ENCODE data around the gene PDGFRA.

Gene PDGFRA

GRCh38 chr4:54265366-54265765 is 36.3 kb downstream of the PDGFRA start:
- DNase-seq, result no peak

GRCh38 chr4:54268151-54268550 is 39.1 kb downstream of the PDGFRA start:
- no peak for DNase-seq

GRCh38 chr4:54271464-54271863 is 42.4 kb downstream of the PDGFRA start:
- no peak for DNase-seq

GRCh38 chr4:54272051-54272450 is 43.0 kb downstream of the PDGFRA start:
- DNase-seq, result no peak

- no peak for DNase-seq
Measured at GRCh38 chr4:54274264-54274663, 45.2 kb downstream of the PDGFRA start.

GRCh38 chr4:54274795-54275665 is 45.9 kb downstream of the PDGFRA start:
- DNase-seq, result no peak

- no peak for DNase-seq
Measured at GRCh38 chr4:54276641-54277430, 47.7 kb downstream of the PDGFRA start.

- DNase-seq, result no peak
Measured at GRCh38 chr4:54277691-54278090, 48.6 kb downstream of the PDGFRA start.

- no peak for DNase-seq
Measured at GRCh38 chr4:54278216-54278615, 49.1 kb downstream of the PDGFRA start.

GRCh38 chr4:54281054-54281766 is 52.1 kb downstream of the PDGFRA start:
- DNase-seq, result no peak

GRCh38 chr4:54282837-54283236 is 53.7 kb downstream of the PDGFRA start:
- DNase-seq, result no peak

GRCh38 chr4:54289316-54289715 is 60.2 kb downstream of the PDGFRA start:
- DNase-seq, result no peak

- DNase-seq, result no peak
Measured at GRCh38 chr4:54290980-54291379, 61.9 kb downstream of the PDGFRA start.

GRCh38 chr4:54296548-54297203 is 67.6 kb downstream of the PDGFRA start:
- no peak for DNase-seq

- no peak for DNase-seq
Measured at GRCh38 chr4:54308110-54308509, 79.0 kb downstream of the PDGFRA start.

GRCh38 chr4:54315561-54316538 is 86.8 kb downstream of the PDGFRA start:
- no peak for DNase-seq

- DNase-seq, result no peak
Measured at GRCh38 chr4:54317690-54318089, 88.6 kb downstream of the PDGFRA start.

- DNase-seq, result peak; percentile 43
Measured at GRCh38 chr4:54318904-54319303, 89.8 kb downstream of the PDGFRA start.

GRCh38 chr4:54320826-54321685 is 92.0 kb downstream of the PDGFRA start:
- DNase-seq, result no peak

GRCh38 chr4:54322818-54323417 is 93.8 kb downstream of the PDGFRA start:
- peak; percentile 58 for DNase-seq
